HG03025 (cell line): Measurements from ENCODE around the gene KCNK4.

Experiments
- ATAC-seq: cut with Tn5 transposase; IDR thresholded peaks from one replicate; pipeline ENCODE4 v1.9.1; 2021; ENCODE audit warnings: mild to moderate bottlenecking, moderate library complexity; ENCODE audit not compliant: unreplicated experiment, low FRiP score

KCNK4 gene

GRCh38 chr11:64340671-64341335, 49.7 kb downstream of the KCNK4 start:
- no peak for ATAC-seq

DNA sequence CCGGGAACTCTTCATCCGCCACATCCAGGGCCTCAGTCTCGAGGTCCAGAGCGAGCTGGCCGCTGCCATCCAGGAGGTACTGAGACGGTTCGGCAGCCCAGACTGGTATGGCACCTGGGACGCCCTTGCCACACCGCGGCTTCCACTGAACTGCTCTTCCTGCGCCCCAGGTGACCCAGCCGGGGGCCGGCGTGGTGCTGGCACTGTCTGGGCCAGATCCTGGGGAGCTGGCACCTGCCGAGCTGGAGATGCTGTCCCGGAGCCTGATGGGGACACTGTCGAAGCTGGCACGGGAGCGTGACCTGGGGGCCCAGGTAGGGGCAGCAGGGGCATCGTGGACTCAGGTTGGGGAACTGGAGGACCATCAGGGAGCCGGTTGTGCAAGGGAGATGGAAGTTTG, 50.3 kb downstream of the KCNK4 start:
- ATAC-seq, result no peak

DNA sequence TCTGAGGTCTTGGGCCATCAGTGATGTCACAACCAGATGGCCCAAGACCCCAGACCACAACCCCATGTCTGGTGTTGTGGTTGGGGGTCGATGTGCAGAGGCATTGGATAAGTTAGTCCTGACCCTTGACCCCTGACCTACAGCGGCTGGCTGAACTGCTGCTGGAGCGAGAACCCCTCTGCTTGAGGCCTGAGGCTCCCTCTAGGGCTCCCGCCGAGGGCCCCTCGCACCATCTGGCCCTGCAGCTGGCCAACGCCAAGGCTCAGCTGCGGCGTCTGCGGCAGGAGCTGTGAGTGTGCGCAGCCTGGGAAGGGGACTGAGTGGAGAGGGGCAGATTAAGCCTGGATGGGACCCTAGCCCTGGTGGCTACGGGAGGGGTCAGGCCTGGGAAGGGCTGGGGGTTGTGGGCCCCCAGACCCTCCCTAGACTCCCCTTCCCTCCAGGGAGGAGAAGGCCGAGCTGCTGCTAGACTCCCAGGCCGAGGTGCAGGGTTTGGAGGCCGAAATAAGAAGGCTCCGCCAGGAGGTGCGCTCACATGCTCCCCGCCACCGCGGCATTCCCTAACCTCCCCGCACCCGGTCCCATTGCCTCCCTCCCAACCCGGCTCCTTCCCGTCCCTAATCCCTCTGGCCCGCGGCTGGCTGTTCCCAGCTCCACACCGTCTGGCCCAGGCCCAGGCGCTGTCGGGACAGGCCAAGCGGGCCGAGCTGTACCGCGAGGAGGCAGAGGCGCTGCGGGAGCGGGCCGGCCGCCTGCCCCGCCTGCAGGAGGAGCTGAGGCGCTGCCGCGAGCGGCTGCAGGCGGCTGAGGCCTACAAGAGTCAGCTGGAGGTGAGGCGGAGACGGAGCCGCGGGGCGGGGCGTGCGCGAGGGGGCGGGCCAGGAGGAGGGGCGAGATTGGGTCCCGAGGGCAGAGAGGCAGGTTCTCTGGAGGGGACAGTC, 51.0 kb downstream of the KCNK4 start:
- no peak for ATAC-seq

DNA sequence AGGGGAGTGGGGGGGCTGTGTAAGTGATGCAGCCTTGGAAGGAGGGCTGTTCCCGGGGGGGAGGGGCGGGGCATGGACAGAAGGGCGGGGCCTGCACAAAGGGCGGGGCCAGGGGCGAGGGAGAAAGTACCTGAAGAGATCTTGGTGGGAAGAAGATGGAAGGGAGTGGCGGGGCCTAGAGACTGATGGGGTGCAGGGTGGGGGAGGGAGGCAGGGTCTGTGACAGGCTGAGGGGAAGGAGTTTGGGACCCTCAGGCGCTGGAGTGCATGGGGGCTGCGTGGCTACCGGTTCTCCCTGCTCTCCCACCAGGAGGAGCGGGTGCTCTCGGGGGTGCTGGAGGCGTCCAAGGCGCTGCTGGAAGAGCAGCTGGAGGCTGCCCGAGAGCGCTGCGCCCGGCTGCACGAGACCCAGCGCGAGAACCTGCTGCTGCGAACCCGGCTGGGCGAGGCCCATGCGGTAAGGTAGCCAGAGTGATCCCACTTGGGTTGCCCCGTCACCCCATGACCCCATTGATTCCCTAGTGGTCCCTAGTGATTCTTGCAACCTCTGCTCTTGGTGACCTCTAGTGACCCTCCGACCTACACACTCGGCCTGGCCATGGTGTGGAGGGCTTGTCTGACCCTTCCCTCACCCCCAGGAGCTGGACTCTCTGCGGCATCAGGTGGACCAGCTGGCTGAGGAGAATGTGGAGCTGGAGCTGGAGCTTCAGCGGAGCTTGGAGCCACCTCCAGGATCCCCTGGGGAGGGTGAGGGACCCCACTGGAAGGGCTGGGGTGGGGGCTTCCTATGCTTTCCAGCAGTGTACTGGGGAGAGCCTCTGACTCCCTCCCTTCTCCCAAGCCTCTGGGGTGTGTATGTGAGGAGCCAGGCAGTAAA, 52.0 kb downstream of the KCNK4 start:
- ATAC-seq, result no peak

- no peak for ATAC-seq
Measured at GRCh38 chr11:64343767-64344559, 52.9 kb downstream of the KCNK4 start.

GRCh38 chr11:64344787-64345186, 53.7 kb downstream of the KCNK4 start:
- no peak for ATAC-seq

GRCh38 chr11:64347193-64347867, 56.2 kb downstream of the KCNK4 start:
- no peak for ATAC-seq

- ATAC-seq, result no peak
Measured at GRCh38 chr11:64348383-64349024, 57.4 kb downstream of the KCNK4 start.

- ATAC-seq, result no peak
Measured at GRCh38 chr11:64349025-64349387, 57.9 kb downstream of the KCNK4 start.

DNA sequence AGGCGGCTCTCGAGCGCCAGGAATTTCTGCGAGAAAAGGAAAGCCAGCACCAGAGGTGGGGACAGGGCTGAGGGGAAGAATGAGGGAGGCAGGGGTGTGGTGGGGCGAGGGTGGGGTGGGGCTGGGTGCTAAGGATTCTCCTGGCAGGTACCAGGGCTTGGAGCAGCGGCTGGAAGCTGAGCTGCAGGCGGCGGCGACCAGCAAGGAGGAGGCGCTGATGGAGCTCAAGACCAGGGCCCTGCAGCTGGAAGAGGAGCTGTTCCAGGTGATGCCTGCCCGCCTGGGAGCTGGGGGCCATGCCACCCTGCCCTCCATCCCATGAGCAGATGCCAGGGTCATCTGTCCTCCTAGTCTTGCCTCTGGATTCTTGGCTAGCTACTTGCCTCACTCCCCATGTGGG, 58.3 kb downstream of the KCNK4 start:
- no peak for ATAC-seq
